ENCODE measurements around the gene NF2. TPM values are rescaled to one million over a fixed set of nuclear protein-coding genes. Genes with fewer than 3 reads are reported as not detected.

NF2 gene
- total RNA-seq, 1 donor from 2014 or later: 43.9 TPM

GRCh38 chr22:29740216-29740615 is 136.8 kb downstream of the NF2 start:
- H3K4me1 ChIP-seq: no peaks in the 10 kb centered on the region
- no peak for DNase-seq
- H3K36me3 ChIP-seq: peaks cover 25% of the 10 kb centered on the region
- no peaks in the 10 kb centered on the region for H3K9me3 ChIP-seq
- TF ChIP-seq CTCF (IDR thresholded peaks at IDR 0.05): no peak
- H3K27me3 ChIP-seq: no peaks in the 10 kb centered on the region
- intact Hi-C loops (cut with DNase I): no loop called here
- no peak overlapping the region for H3K4me3 ChIP-seq
- H3K27ac ChIP-seq: no peak overlapping the region
- no peak for ATAC-seq

- no peak for DNase-seq
- no peak overlapping the region for H3K4me3 ChIP-seq
- no peaks in the 10 kb centered on the region for H3K4me1 ChIP-seq
- no peak for TF ChIP-seq CTCF (IDR thresholded peaks at IDR 0.05)
- intact Hi-C loops (cut with DNase I): no loop called here
- no peak for ATAC-seq
- H3K36me3 ChIP-seq: peaks cover 37% of the 10 kb centered on the region
- no peaks in the 10 kb centered on the region for H3K27me3 ChIP-seq
- no peak overlapping the region for H3K27ac ChIP-seq
- no peaks in the 10 kb centered on the region for H3K9me3 ChIP-seq
Measured at GRCh38 chr22:29741926-29742325, 138.5 kb downstream of the NF2 start.

- H3K27ac ChIP-seq: no peak overlapping the region
- DNase-seq (no peak), ATAC-seq (no peak)
- no peaks in the 10 kb centered on the region for H3K27me3 ChIP-seq
- no peak for TF ChIP-seq CTCF (IDR thresholded peaks at IDR 0.05)
- no peaks in the 10 kb centered on the region for H3K4me1 ChIP-seq
- no peaks in the 10 kb centered on the region for H3K9me3 ChIP-seq
- intact Hi-C loops (cut with DNase I): no loop called here
- H3K4me3 ChIP-seq: no peak overlapping the region
- peaks cover 41% of the 10 kb centered on the region for H3K36me3 ChIP-seq
Measured at GRCh38 chr22:29742326-29742725, 138.9 kb downstream of the NF2 start.

GRCh38 chr22:29744902-29745301 is 141.5 kb downstream of the NF2 start:
- Histone ChIP-seq H3K27me3 (no peaks in the 10 kb centered on the region), H3K27ac (no peak overlapping the region), H3K36me3 (peaks cover 41% of the 10 kb centered on the region), H3K4me1 (no peaks in the 10 kb centered on the region), H3K9me3 (no peaks in the 10 kb centered on the region), H3K4me3 (no peak overlapping the region)
- DNase-seq (no peak), ATAC-seq (no peak)
- no peak for TF ChIP-seq CTCF (IDR thresholded peaks at IDR 0.05)
- intact Hi-C loops (cut with DNase I): no loop called here

GRCh38 chr22:29747832-29748231 is 144.4 kb downstream of the NF2 start:
- H3K4me1 ChIP-seq: peaks cover 2% of the 10 kb centered on the region
- no peak for ATAC-seq

More at GRCh38 chr22:29747832-29748231, 144.4 kb downstream of the NF2 start:
- intact Hi-C loops (cut with DNase I): no loop called here
- Histone ChIP-seq H3K36me3 (peaks cover 27% of the 10 kb centered on the region), H3K27ac (no peak overlapping the region), H3K4me3 (no peak overlapping the region), H3K9me3 (no peaks in the 10 kb centered on the region), H3K27me3 (no peaks in the 10 kb centered on the region)
- no peak for DNase-seq
- TF ChIP-seq CTCF (IDR thresholded peaks at IDR 0.05): no peak

Other genes with a start within 250 kb of the NF2 start
- 62.4 TPM for gene AP1B1, start 215.1 kb upstream of the NF2 start, total RNA-seq
- not detected for gene RFPL1, start 165.1 kb upstream of the NF2 start, total RNA-seq
- 0.46 TPM for gene NEFH, start 123.4 kb upstream of the NF2 start, total RNA-seq
- 43.0 TPM for gene THOC5, start 49.9 kb upstream of the NF2 start, total RNA-seq
- gene NIPSNAP1, start 22.5 kb upstream of the NF2 start, total RNA-seq: 23.0 TPM
- gene CABP7, start 116.4 kb downstream of the NF2 start, total RNA-seq: not detected
- 16.8 TPM for gene ZMAT5, start 163.4 kb downstream of the NF2 start, total RNA-seq
- gene UQCR10, start 163.7 kb downstream of the NF2 start, total RNA-seq: 86.3 TPM
- 54.6 TPM for gene ASCC2, start 234.6 kb downstream of the NF2 start, total RNA-seq